HEK293T (cell line): ENCODE measurements around the gene CPB1.

ENCODE experiments used
- ARNT ChIP-seq: fragments of 450-650 bp; IDR thresholded peaks from 2 replicates; pipeline ENCODE4 v1.6.1; 2017; ENCODE audit warnings: mild to moderate bottlenecking
- BHLHE40 ChIP-seq: fragments of 450-650 bp; IDR thresholded peaks from 2 replicates; pipeline ENCODE4 v1.6.1; 2016; ENCODE audit warnings: mild to moderate bottlenecking, moderate library complexity, borderline replicate concordance
- CTBP1 ChIP-seq: fragments of 450-650 bp; IDR thresholded peaks from 2 replicates; pipeline ENCODE4 v1.6.1; 2016; ENCODE audit warnings: borderline replicate concordance
- ELF4 ChIP-seq: fragments of 450-650 bp; IDR thresholded peaks from 2 replicates; pipeline ENCODE4 v1.6.1; 2017; ENCODE audit warnings: antibody characterized with exemption
- FOXA1 ChIP-seq: fragments of 450-650 bp; IDR thresholded peaks from 2 replicates; pipeline ENCODE4 v1.6.1; 2016; ENCODE audit warnings: mild to moderate bottlenecking
- FOXK2 ChIP-seq: fragments of 450-650 bp; IDR thresholded peaks from 2 replicates; pipeline ENCODE4 v1.6.1; 2016; ENCODE audit warnings: mild to moderate bottlenecking
- FOXM1 ChIP-seq: fragments of 450-650 bp; IDR thresholded peaks from 2 replicates; pipeline ENCODE4 v1.6.1; 2017; ENCODE audit warnings: mild to moderate bottlenecking, borderline replicate concordance
- HDGF ChIP-seq: fragments of 450-650 bp; IDR thresholded peaks from 2 replicates; pipeline ENCODE4 v1.6.1; 2017; ENCODE audit warnings: antibody characterized with exemption, borderline replicate concordance
- SP1 ChIP-seq: fragments of 450-650 bp; IDR thresholded peaks from 2 replicates; pipeline ENCODE4 v1.6.1; 2017
- SUZ12 ChIP-seq: fragments of 450-650 bp; IDR thresholded peaks from 2 replicates; pipeline ENCODE4 v1.6.1; 2016; ENCODE audit warnings: mild to moderate bottlenecking
- TARDBP ChIP-seq: fragments of 450-650 bp; IDR thresholded peaks from 2 replicates; pipeline ENCODE4 v1.6.1; 2016
- ZNF384 ChIP-seq: fragments of 450-650 bp; IDR thresholded peaks from 2 replicates; pipeline ENCODE4 v1.6.1; 2016
- TF ChIP-seq, protein P1 (sequence below): fragments of 450-650 bp; IDR thresholded peaks from 2 replicates; pipeline ENCODE4 v1.6.1; 2016

DNA sequence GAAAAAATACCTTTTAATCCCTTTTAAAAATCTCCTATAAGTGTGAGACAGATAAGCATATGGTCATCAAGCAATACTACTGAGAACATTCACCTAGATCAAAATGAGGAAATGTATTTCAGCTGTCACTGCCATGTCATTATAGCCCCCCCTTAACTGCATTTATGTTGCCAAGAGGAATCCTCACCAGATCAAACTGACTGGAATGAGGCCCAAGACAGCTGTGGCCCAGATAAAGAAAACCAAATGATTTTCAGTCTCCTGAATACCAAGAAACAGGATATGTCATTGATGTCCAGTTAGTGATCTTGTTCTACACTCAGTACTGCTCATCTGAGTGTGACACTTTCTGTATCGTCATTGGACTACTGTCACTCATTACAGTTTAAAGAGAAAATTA is 35.1 kb upstream of the CPB1 start:
- no peak for TF ChIP-seq FOXA1
- TF ChIP-seq FOXK2: no peak
- no peak for TF ChIP-seq FOXM1
- no peak for TF ChIP-seq SUZ12
- TF ChIP-seq, protein P1, sequence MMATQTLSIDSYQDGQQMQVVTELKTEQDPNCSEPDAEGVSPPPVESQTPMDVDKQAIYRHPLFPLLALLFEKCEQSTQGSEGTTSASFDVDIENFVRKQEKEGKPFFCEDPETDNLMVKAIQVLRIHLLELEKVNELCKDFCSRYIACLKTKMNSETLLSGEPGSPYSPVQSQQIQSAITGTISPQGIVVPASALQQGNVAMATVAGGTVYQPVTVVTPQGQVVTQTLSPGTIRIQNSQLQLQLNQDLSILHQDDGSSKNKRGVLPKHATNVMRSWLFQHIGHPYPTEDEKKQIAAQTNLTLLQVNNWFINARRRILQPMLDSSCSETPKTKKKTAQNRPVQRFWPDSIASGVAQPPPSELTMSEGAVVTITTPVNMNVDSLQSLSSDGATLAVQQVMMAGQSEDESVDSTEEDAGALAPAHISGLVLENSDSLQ: no peak
- no peak for TF ChIP-seq ELF4
- TF ChIP-seq TARDBP: no peak
- no peak for TF ChIP-seq BHLHE40
- no peak for TF ChIP-seq ZNF384
- TF ChIP-seq SP1: no peak
- TF ChIP-seq ARNT: no peak
- no peak for TF ChIP-seq CTBP1
- no peak for TF ChIP-seq HDGF
